HCT116 (cell line): ENCODE measurements around the gene AP1B1. TPM values are rescaled to one million over a fixed set of nuclear protein-coding genes. Genes with fewer than 3 reads are reported as not detected.

Experiments
- ATAC-seq: fragments of 200-7000 bp; cut with Tn5 transposase; 2 replicates; pipeline ENCODE4 v1.9.1; 2020; ENCODE audit warnings: mild to moderate bottlenecking, moderate library complexity
- BruUV-seq: library from RNA; stranded (reverse); fragments of 400-500 nt; replicated peaks from 2 replicates; lab custom pipeline; 2021; lab: Mats Ljungman, UMichigan
- CTCF ChIA-PET: fragments of 300-600 bp; sonication (Branson Sonifier 250); formaldehyde crosslinking; loops from one replicate; lab custom pipeline; 2021; ENCODE audit warnings: antibody characterized with exemption; lab: Charles Lee
- POLR2A ChIA-PET: fragments of 300-600, 350-600 bp; sonication (Branson Sonifier 250); formaldehyde crosslinking; loops from one replicate; lab custom pipeline; 2021; ENCODE audit warnings: antibody characterized with exemption; lab: Charles Lee
- RAD21 ChIA-PET, 2 experiments: fragments of 300-600 bp; sonication (Branson Sonifier 250); formaldehyde crosslinking; loops; one replicate each; lab custom pipeline; 2023; ENCODE audit warnings: low total read pairs in 2 of 2; ENCODE audit not compliant: uncharacterized antibody in 2 of 2, unreplicated experiment in 2 of 2, low non-redundant PET in 1 of 2; lab: Charles Lee
- DNase-seq: peaks from one replicate; pipeline ENCODE4 v3.0.0-alpha.2; 2010; ENCODE audit warnings: low read depth, low spot score
- H2AFZ ChIP-seq: fragments of 200-600 bp; shearing (Covaris generic), sonication (generic); 2 replicates; pipeline ENCODE4 v1.6.1; 2017; ENCODE audit warnings: low read depth, mixed run types, mixed read lengths, antibody characterized with exemption, low read length; ENCODE audit not compliant: poor library complexity, severe bottlenecking
- H3K27ac ChIP-seq: 2 replicates; pipeline ENCODE4 v1.5.1; 2012; ENCODE audit warnings: low read depth, low read length
- H3K27me3 ChIP-seq: fragments of 200-600 bp; sonication (generic); 2 replicates; pipeline ENCODE4 v1.6.1; 2016; ENCODE audit warnings: mixed run types, low read length, mixed read lengths; ENCODE audit not compliant: insufficient read depth
- H3K36me3 ChIP-seq, 2 experiments: fragments of 200-500 bp in 1 of 2; fragments of 200-600 bp in 1 of 2; sonication (Bioruptor generic) in 1 of 2; sonication (generic) in 1 of 2; 2 replicates each; pipeline versions ENCODE4 v1.5.1 to v1.6.1; 2014 to 2016; ENCODE audit warnings: low read length in 2 of 2, inconsistent platforms in 1 of 2, mixed read lengths in 1 of 2, mixed run types in 1 of 2; ENCODE audit not compliant: insufficient read depth in 2 of 2, control insufficient read depth in 1 of 2
- H3K4me1 ChIP-seq, 2 experiments: fragments of 200-600 bp in 1 of 2; sonication (generic) in 1 of 2; 2 replicates each; pipeline versions ENCODE4 v1.5.1 to v1.6.1; 2012 to 2017; ENCODE audit warnings: low read length in 2 of 2, inconsistent platforms in 1 of 2, mild to moderate bottlenecking in 1 of 2, mixed read lengths in 1 of 2, mixed run types in 1 of 2, moderate library complexity in 1 of 2; ENCODE audit not compliant: insufficient read depth in 2 of 2, control insufficient read depth in 1 of 2
- H3K4me2 ChIP-seq: fragments of 200-600 bp; sonication (generic); 2 replicates; pipeline ENCODE4 v1.6.1; 2017; ENCODE audit warnings: mixed run types, low read length, mixed read lengths
- H3K4me3 ChIP-seq, 2 experiments: fragments of 200-600 bp in 1 of 2; sonication (generic) in 1 of 2; replicated peaks in 1 of 2; 2 replicates each; pipeline ENCODE4 v1.5.1; 2011 to 2016; ENCODE audit warnings: low read length in 2 of 2, control low read depth in 1 of 2, low read depth in 1 of 2, mild to moderate bottlenecking in 1 of 2, mixed read lengths in 1 of 2, mixed run types in 1 of 2
- H3K79me2 ChIP-seq: fragments of 200-600 bp; sonication (generic); 2 replicates; pipeline ENCODE4 v1.6.1; 2017; ENCODE audit warnings: mild to moderate bottlenecking, mixed run types, low read length, moderate library complexity, mixed read lengths; ENCODE audit not compliant: insufficient read depth
- H3K9ac ChIP-seq: fragments of 200-600 bp; sonication (generic); 2 replicates; pipeline ENCODE4 v1.6.1; 2016; ENCODE audit warnings: low read length, mixed read lengths
- H3K9me2 ChIP-seq: fragments of 200-600 bp; sonication (generic), shearing (Covaris generic); 2 replicates; pipeline ENCODE4 v1.6.1; 2017; ENCODE audit warnings: mixed run types, mild to moderate bottlenecking, moderate library complexity; ENCODE audit not compliant: insufficient read depth
- H3K9me3 ChIP-seq, 2 experiments: fragments of 200-500 bp in 1 of 2; fragments of 200-600 bp in 1 of 2; sonication (Bioruptor generic) in 1 of 2; sonication (generic) in 1 of 2; 2 replicates each; pipeline ENCODE4 v1.6.1; 2014 to 2017; ENCODE audit warnings: low read length in 2 of 2, mixed read lengths in 2 of 2, inconsistent platforms in 1 of 2, low read depth in 1 of 2, mild to moderate bottlenecking in 1 of 2, mixed run types in 1 of 2, moderate library complexity in 1 of 2; ENCODE audit not compliant: control insufficient read depth in 1 of 2, insufficient read depth in 1 of 2
- H4K20me1 ChIP-seq: fragments of 200-600 bp; sonication (generic), shearing (Covaris generic); 2 replicates; pipeline ENCODE4 v1.6.1; 2017; ENCODE audit warnings: mixed run types, mild to moderate bottlenecking, moderate library complexity; ENCODE audit not compliant: insufficient read depth
- CBX3 ChIP-seq: IDR thresholded peaks from 2 replicates; pipeline ENCODE4 v1.6.1; 2012; ENCODE audit warnings: low read depth
- EZH2 ChIP-seq: fragments of 200-600 bp; sonication (generic); IDR thresholded peaks from 2 replicates; pipeline ENCODE4 v1.6.1; 2017; ENCODE audit warnings: antibody characterized with exemption, mixed run types
- EZH2phosphoT487 ChIP-seq: fragments of 200-600 bp; IDR thresholded peaks from 2 replicates; pipeline ENCODE4 v1.6.1; 2018; ENCODE audit warnings: antibody characterized with exemption, borderline replicate concordance
- FOSL1 ChIP-seq: IDR thresholded peaks from 2 replicates; pipeline ENCODE4 v1.6.1; 2012; ENCODE audit warnings: low read depth
- POLR2A ChIP-seq: IDR thresholded peaks from 2 replicates; pipeline ENCODE4 v1.7.0; 2011; ENCODE audit warnings: borderline replicate concordance; ENCODE audit not compliant: insufficient read depth, insufficient read length; ENCODE audit errors: extremely low read depth
- POLR2AphosphoS5 ChIP-seq: IDR thresholded peaks from 2 replicates; pipeline ENCODE4 v1.6.1; 2011; ENCODE audit warnings: mild to moderate bottlenecking, low read depth, low read length, moderate library complexity
- SP1 ChIP-seq: IDR thresholded peaks from 2 replicates; pipeline ENCODE4 v1.6.1; 2012; ENCODE audit warnings: low read depth
- TCF7L2 ChIP-seq: IDR thresholded peaks from 2 replicates; pipeline ENCODE4 v1.7.0; 2011; ENCODE audit warnings: borderline replicate concordance, inconsistent platforms; ENCODE audit not compliant: insufficient read depth, insufficient read length; ENCODE audit errors: extremely low read depth
- ZNF274 ChIP-seq: fragments of 200-500 bp; sonication (Bioruptor generic); IDR thresholded peaks from 2 replicates; pipeline ENCODE4 v1.6.1; 2014; ENCODE audit warnings: mild to moderate bottlenecking, low read depth, low read length, inconsistent platforms
- intact Hi-C: fragments of 100-400 bp; cut with micrococcal nuclease; formaldehyde crosslinking; loops from 2 replicates; pipeline ENCODE4 v1.10.0; 2022
- total RNA-seq: library from RNA; stranded (reverse); gene quantifications from one replicate; pipeline ENCODE4 v1.2.1, GENCODE V29; 2021; ENCODE audit not compliant: unreplicated experiment
- TF ChIP-seq, protein P1 (sequence below): IDR thresholded peaks from 2 replicates; pipeline ENCODE4 v1.6.1; 2011; ENCODE audit warnings: mild to moderate bottlenecking, low read length, moderate library complexity; ENCODE audit not compliant: insufficient replicate concordance; ENCODE audit errors: extremely low read depth
- TF ChIP-seq, protein P2 (sequence below): IDR thresholded peaks from 2 replicates; pipeline ENCODE4 v1.6.1; 2012; ENCODE audit warnings: low read depth
- TF ChIP-seq, protein P3 (sequence below): IDR thresholded peaks from 2 replicates; pipeline ENCODE4 v1.6.1; 2012

AP1B1 gene
- total RNA-seq, 1 experiment from 2014 or later: 60.4 TPM

DNA sequence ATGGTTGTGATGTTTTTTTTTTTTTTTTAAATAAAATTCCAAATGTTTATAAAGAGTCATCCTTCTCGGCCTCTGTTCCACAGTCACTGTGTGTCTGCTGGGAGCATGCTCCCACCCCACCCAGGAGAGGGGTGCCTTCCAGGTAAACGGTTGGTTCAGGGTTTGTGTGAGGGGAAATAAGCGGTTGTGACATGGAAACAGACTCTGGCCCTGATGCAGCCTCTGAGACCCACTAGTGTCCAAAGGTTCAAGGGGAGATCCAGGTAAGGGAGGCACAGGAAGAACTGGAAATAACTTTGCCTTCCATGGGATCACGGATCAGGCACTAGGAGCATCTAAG, 87.9 kb downstream of the AP1B1 start:
- intact Hi-C loops: no loop called here
- POLR2A ChIA-PET: no interaction called here
- DNase-seq: no peak

DNA sequence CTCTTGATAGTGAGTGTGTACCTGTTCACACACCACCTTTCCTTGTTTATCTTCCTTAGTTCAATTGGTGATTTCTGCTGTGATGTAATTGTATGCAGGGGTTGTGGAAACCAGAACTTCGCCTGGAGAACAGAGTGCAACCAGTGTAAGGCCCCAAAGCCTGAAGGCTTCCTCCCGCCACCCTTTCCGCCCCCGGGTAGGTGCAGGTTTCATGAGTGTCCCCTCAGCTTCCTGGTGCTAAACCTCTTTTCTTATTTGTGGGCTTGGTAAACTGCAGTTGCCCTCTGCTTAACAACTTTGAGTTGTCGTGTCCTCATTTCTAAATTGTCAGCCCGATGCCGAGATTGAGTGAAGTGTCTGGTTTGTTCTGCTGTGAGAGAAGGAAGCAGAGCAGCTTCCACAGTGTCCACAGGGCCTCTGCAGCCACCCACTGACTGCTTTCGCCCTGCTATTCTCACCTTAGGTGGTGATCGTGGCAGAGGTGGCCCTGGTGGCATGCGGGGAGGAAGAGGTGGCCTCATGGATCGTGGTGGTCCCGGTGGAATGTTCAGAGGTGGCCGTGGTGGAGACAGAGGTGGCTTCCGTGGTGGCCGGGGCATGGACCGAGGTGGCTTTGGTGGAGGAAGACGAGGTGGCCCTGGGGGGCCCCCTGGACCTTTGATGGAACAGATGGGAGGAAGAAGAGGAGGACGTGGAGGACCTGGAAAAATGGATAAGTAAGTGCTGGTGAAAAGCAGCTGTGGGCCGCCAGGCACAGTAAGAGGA, 89.1 kb downstream of the AP1B1 start:
- H3K9me3 ChIP-seq: no peaks in the 10 kb centered on the region
- no peak overlapping the region for H3K4me2 ChIP-seq
- no peak overlapping the region for H2AFZ ChIP-seq
- no TSS peak for BruUV-seq
- H3K27ac ChIP-seq: no peak overlapping the region
- H3K27me3 ChIP-seq: no peaks in the 10 kb centered on the region
- H3K36me3 ChIP-seq: peaks cover 46 to 52% of the 10 kb centered on the region in 2 experiments
- H3K9ac ChIP-seq: no peak overlapping the region
- peaks cover 15% of the 10 kb centered on the region; the same call in 1 of the 2 replicates for H4K20me1 ChIP-seq
- H3K4me1 ChIP-seq: peaks cover 7 to 12% of the 10 kb centered on the region in 2 experiments; a peak in 3 of 4 replicates
- ChIA-PET POLR2A (no interaction called here), RAD21 (no interaction called here), CTCF (no interaction called here)
- intact Hi-C loops: no loop called here
- peaks cover 17% of the 10 kb centered on the region for H3K79me2 ChIP-seq
- no peak overlapping the region for H3K4me3 ChIP-seq
- ATAC-seq: no peak
- no peak for DNase-seq
- H3K9me2 ChIP-seq: no peaks in the 10 kb centered on the region
- TF ChIP-seq, protein P1, sequence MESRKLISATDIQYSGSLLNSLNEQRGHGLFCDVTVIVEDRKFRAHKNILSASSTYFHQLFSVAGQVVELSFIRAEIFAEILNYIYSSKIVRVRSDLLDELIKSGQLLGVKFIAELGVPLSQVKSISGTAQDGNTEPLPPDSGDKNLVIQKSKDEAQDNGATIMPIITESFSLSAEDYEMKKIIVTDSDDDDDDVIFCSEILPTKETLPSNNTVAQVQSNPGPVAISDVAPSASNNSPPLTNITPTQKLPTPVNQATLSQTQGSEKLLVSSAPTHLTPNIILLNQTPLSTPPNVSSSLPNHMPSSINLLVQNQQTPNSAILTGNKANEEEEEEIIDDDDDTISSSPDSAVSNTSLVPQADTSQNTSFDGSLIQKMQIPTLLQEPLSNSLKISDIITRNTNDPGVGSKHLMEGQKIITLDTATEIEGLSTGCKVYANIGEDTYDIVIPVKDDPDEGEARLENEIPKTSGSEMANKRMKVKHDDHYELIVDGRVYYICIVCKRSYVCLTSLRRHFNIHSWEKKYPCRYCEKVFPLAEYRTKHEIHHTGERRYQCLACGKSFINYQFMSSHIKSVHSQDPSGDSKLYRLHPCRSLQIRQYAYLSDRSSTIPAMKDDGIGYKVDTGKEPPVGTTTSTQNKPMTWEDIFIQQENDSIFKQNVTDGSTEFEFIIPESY: no peak
- TF ChIP-seq EZH2phosphoT487 (no peak), EZH2 (no peak), POLR2AphosphoS5 (no peak), SP1 (no peak), POLR2A (no peak), CBX3 (no peak), TCF7L2 (no peak), ZNF274 (no peak), FOSL1 (no peak)
- TF ChIP-seq, protein P2, sequence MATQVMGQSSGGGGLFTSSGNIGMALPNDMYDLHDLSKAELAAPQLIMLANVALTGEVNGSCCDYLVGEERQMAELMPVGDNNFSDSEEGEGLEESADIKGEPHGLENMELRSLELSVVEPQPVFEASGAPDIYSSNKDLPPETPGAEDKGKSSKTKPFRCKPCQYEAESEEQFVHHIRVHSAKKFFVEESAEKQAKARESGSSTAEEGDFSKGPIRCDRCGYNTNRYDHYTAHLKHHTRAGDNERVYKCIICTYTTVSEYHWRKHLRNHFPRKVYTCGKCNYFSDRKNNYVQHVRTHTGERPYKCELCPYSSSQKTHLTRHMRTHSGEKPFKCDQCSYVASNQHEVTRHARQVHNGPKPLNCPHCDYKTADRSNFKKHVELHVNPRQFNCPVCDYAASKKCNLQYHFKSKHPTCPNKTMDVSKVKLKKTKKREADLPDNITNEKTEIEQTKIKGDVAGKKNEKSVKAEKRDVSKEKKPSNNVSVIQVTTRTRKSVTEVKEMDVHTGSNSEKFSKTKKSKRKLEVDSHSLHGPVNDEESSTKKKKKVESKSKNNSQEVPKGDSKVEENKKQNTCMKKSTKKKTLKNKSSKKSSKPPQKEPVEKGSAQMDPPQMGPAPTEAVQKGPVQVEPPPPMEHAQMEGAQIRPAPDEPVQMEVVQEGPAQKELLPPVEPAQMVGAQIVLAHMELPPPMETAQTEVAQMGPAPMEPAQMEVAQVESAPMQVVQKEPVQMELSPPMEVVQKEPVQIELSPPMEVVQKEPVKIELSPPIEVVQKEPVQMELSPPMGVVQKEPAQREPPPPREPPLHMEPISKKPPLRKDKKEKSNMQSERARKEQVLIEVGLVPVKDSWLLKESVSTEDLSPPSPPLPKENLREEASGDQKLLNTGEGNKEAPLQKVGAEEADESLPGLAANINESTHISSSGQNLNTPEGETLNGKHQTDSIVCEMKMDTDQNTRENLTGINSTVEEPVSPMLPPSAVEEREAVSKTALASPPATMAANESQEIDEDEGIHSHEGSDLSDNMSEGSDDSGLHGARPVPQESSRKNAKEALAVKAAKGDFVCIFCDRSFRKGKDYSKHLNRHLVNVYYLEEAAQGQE: no peak
- TF ChIP-seq, protein P3, sequence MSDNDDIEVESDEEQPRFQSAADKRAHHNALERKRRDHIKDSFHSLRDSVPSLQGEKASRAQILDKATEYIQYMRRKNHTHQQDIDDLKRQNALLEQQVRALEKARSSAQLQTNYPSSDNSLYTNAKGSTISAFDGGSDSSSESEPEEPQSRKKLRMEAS: no peak

More for the DNA sequence above, 87.9 kb downstream of the AP1B1 start:
- peaks cover 13 to 17% of the 10 kb centered on the region in 2 experiments for H3K4me1 ChIP-seq
- no peaks in the 10 kb centered on the region for H3K27me3 ChIP-seq
- no TSS peak for BruUV-seq
- 0 out of 2 replicates have a peak, but pooled peaks have one; percentile 25 for TF ChIP-seq POLR2AphosphoS5
- TF ChIP-seq, protein P3: no peak
- H3K36me3 ChIP-seq: peaks cover 39 to 46% of the 10 kb centered on the region in 2 experiments
- H3K4me2 ChIP-seq: no peak overlapping the region
- peaks cover 15% of the 10 kb centered on the region; the same call in 1 of the 2 replicates for H4K20me1 ChIP-seq
- H3K9me3 ChIP-seq: no peaks in the 10 kb centered on the region
- ChIA-PET RAD21 (no interaction called here), CTCF (interaction anchor here (0.7 kb wide), 1 partner anchor 144 kb away, joined by 3 read pairs; no protein-coding TSS in a partner anchor)
- no peak overlapping the region for H3K27ac ChIP-seq
- no peaks in the 10 kb centered on the region for H3K9me2 ChIP-seq
- no peak overlapping the region for H2AFZ ChIP-seq
- H3K9ac ChIP-seq: no peak overlapping the region
- ATAC-seq: no peak
- peaks cover 11% of the 10 kb centered on the region for H3K79me2 ChIP-seq
- no peak overlapping the region for H3K4me3 ChIP-seq
